AG09309 (cell line): Measurements from ENCODE around the gene AFF3.

Experiments used
- DNase-seq: peaks from one replicate; pipeline ENCODE4 v3.0.0-alpha.2; 2010; ENCODE audit warnings: low read depth
- H3K4me3 ChIP-seq: 2 replicates; pipeline ENCODE4 v1.5.1; 2011; ENCODE audit warnings: mild to moderate bottlenecking, low read depth, low read length, moderate library complexity; ENCODE audit not compliant: control insufficient read depth
- CTCF ChIP-seq: IDR thresholded peaks from 2 replicates; pipeline ENCODE4 v1.5.1; 2011; ENCODE audit warnings: mild to moderate bottlenecking, low read depth, low read length, inconsistent platforms; ENCODE audit not compliant: insufficient read depth, control insufficient read depth; ENCODE audit errors: missing control alignments

AFF3 gene

DNA sequence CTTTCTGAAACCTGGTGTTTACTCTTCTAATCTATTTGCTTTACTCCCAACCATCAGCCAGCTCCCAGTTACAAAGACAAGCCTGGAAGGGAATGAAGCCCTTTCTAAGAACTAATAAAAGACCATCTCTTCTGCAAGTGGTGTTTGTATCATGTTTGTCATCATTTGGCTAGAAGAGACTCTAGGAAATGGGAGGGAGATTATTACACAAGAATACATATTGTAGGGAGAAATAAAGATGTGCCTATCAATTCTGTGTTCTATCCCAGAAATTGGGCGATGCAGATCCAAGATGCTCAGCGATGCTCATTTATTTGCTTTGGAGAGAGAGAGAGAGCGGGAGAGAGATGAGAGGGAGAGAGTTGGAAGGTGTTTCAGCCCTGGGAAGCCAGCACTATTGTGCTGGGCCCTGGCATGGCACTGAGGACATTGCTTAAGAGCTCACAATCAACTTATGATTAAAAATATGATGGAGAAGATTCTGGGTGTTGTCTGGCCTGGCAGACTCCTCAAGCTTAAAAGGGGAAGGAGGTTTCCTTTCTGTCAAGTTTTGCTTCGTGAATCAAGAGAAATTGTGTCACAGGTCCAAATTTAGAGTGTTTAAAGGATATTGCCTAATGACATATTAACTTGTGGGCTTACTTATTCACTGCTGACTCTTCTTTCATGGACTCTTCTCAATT is 41.8 kb upstream of the AFF3 start:
- no peak for TF ChIP-seq CTCF
- no peak overlapping the region for H3K4me3 ChIP-seq
- DNase-seq: no peak

DNA sequence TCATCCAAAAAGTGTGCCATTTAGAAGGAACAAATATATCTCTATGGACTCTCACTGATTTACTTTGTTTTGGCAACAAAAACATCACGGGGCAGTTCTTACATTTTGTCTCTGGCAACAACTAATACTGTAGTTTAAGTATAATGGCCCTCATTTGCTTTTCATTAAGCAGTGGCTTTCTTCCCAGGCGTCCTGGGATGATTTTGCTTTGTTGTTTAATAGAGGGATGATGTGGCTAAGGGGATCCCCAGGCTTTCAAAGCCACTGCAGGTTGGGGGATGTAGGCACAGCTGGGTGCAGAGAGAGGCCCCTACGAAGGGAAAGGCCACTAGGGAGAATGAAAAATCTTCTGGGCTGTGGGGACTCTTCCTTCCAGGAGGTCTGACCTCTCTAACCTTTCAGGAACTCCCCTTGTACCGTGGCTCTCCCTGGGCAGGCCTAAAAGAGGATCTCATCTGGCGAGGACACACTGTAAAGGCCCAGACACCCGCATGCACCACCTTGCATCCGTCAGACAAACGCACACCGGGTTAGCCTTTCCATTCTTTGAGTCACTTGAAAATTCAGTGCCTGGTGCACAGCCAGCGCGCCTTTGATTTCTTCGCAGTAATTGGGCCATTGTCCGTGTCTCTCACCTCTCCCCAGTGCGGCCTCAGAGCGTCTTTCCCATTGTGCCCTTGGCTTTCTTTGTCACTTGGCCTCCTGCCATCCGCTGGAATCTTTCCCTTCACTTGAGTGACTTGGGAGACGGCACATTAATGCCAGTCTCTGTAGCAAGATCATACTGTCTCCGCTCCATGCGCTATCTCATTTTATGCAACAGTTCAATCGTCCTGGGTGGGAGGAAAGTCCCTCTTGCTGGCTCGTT is 40.3 kb upstream of the AFF3 start:
- TF ChIP-seq CTCF: no peak
- peak; percentile 7 for DNase-seq
- H3K4me3 ChIP-seq: no peak overlapping the region

DNA sequence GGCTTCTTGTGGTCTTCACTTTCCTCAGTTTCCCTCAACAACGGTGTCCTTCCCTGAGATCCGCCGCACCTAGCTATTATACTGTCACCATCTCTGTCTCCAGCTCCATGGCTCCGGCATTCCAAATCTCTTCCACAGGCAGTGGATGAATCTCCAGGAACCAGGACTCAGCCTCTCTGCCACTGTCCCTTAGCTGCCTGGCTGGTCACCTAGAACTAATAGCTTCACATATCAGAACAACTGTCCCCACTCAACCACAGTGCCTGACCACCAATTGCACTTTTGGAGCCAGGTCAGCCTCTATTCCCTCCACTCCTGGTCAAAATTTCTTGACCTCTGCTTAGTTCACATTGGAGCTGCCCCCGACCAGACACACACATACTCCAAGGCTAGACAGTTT is 38.1 kb upstream of the AFF3 start:
- TF ChIP-seq CTCF: no peak
- no peak overlapping the region for H3K4me3 ChIP-seq
- no peak for DNase-seq

DNA sequence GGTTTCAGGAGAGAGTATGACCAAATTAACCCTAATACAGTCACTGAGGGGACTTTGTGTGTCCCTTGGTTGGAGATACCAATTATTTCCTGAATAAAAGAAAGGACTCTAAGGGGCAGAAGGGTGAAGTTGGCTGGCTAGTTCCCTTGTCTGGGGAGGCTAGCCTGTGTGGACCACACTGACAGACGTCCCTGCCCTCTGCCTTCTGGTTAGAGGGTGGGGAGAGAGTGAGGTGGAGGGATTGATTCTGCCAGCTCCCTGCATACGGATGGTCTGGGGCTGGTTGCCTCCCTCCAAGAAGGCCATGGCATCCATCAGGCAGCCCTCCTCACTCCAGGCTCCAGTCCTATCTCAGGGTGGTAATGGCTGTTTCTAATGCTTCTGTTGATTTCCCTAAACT is 37.4 kb upstream of the AFF3 start:
- no peak for DNase-seq
- no peak overlapping the region for H3K4me3 ChIP-seq
- no peak for TF ChIP-seq CTCF

DNA sequence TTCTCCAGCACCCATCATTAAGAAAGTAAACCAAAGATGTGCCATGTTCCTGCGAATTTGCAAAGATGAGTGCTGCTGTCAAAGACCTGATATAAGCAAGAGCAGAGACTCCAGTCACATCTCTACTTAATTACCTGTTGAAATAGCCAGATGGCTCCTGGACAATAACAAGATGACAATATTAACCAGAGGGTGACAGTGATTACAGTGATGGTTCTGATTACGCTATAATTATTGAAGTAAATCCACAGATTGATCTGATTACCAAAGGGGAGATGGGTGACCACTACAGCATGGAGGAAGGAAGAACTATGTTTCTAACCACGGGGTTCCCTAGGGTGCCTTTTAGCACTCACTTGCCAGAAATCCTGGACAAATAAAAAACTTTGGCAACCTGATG is 36.5 kb upstream of the AFF3 start:
- TF ChIP-seq CTCF: no peak
- no peak for DNase-seq
- H3K4me3 ChIP-seq: no peak overlapping the region

GRCh38 chr2:100178085-100178788 is 35.8 kb upstream of the AFF3 start:
- DNase-seq: no peak
- peak; percentile 30 for TF ChIP-seq CTCF
- H3K4me3 ChIP-seq: no peak overlapping the region
